Brain microvascular endothelial cell (primary cell): ENCODE measurements around the gene UBE3B.
"Not testable (repeated sequence)": the region's sequence is repeated elsewhere in the genome, so short reads cannot be mapped to it uniquely, and the experiment has no call there.

ENCODE experiments used
- DNase-seq: peaks from one replicate; pipeline ENCODE4 v3.0.0-alpha.2; 2020
- H3K27ac ChIP-seq: fragments of 250-450 bp; sonication (Bioruptor Pico); 2 replicates; pipeline ENCODE4 v1.5.1; 2020; ENCODE audit warnings: mild to moderate bottlenecking, moderate library complexity
- H3K27me3 ChIP-seq: fragments of 250-450 bp; sonication (Bioruptor Pico); replicated peaks from 2 replicates; pipeline ENCODE4 v1.5.1; 2020; ENCODE audit warnings: mild to moderate bottlenecking
- H3K36me3 ChIP-seq: fragments of 250-450 bp; sonication (Bioruptor Pico); replicated peaks from 2 replicates; pipeline ENCODE4 v1.5.1; 2020; ENCODE audit warnings: mild to moderate bottlenecking
- H3K4me3 ChIP-seq: 2 replicates; pipeline ENCODE4 v1.5.1; 2011; ENCODE audit warnings: low read depth, mild to moderate bottlenecking, control low read depth, low read length, moderate library complexity
- CTCF ChIP-seq: IDR thresholded peaks from 2 replicates; pipeline ENCODE4 v1.5.1; 2011; ENCODE audit warnings: low read depth, mild to moderate bottlenecking, moderate library complexity, low read length, control low read depth, inconsistent platforms; ENCODE audit errors: missing control alignments
- in situ Hi-C: cut with HindIII; loops from 2 replicates; pipeline ENCODE4 v1.10.0; 2017; ENCODE audit warnings: low sequenced_read_pairs, low pct_ligation_motif_present

UBE3B gene

GRCh38 chr12:109477185-109477962 lies at the start of gene UBE3B, which contains the start of gene KCTD10:
Gene UBE3B (plus strand): TSS chr12:109477634. CDS start chr12:109483552, 5,918 bp downstream.
Gene KCTD10 (minus strand): TSS chr12:109477300. CDS start chr12:109477262, 38 bp downstream.
- peak within 1 kb of the TSS; percentile 93 for H3K4me3 ChIP-seq
- H3K27me3 ChIP-seq = no peaks in the 10 kb centered on the region
- in situ Hi-C loops = no loop called here
- H3K36me3 ChIP-seq = peaks cover 4% of the 10 kb centered on the region
- DNase-seq = peak; percentile 78
- no peak for TF ChIP-seq CTCF
- peak within 1 kb of the TSS; percentile 100 for H3K27ac ChIP-seq

GRCh38 chr12:109428037-109428629 lies 49.3 kb upstream of the UBE3B start:
- peak; percentile 100 for TF ChIP-seq CTCF
- peak; percentile 68 for DNase-seq
- no peak overlapping the region for H3K27ac ChIP-seq
- in situ Hi-C loops = no loop called here
- H3K27me3 ChIP-seq = no peaks in the 10 kb centered on the region
- no peaks in the 10 kb centered on the region for H3K36me3 ChIP-seq
- H3K4me3 ChIP-seq = no peak overlapping the region

GRCh38 chr12:109428804-109429203 lies 48.6 kb upstream of the UBE3B start:
- H3K27me3 ChIP-seq, H3K27ac ChIP-seq, in situ Hi-C loops, DNase-seq, H3K36me3 ChIP-seq, H3K4me3 ChIP-seq: not testable (repeated sequence)

GRCh38 chr12:109430244-109430643 lies 47.2 kb upstream of the UBE3B start:
- no peak overlapping the region for H3K27ac ChIP-seq
- no peak overlapping the region for H3K4me3 ChIP-seq
- DNase-seq = no peak
- H3K27me3 ChIP-seq = no peaks in the 10 kb centered on the region
- TF ChIP-seq CTCF = no peak
- no peaks in the 10 kb centered on the region for H3K36me3 ChIP-seq
- in situ Hi-C loops = no loop called here

GRCh38 chr12:109432431-109432830 lies 45.0 kb upstream of the UBE3B start:
- Histone ChIP-seq H3K27ac (no peak overlapping the region), H3K36me3 (no peaks in the 10 kb centered on the region), H3K4me3 (no peak overlapping the region), H3K27me3 (no peaks in the 10 kb centered on the region)
- in situ Hi-C loops = no loop called here
- no peak for DNase-seq
- TF ChIP-seq CTCF = no peak

GRCh38 chr12:109432842-109433304 lies 44.6 kb upstream of the UBE3B start:
- no peaks in the 10 kb centered on the region for H3K36me3 ChIP-seq
- H3K4me3 ChIP-seq = no peak overlapping the region
- peak; percentile 99 for TF ChIP-seq CTCF
- no peaks in the 10 kb centered on the region for H3K27me3 ChIP-seq
- peak; percentile 74 for DNase-seq
- in situ Hi-C loops = no loop called here
- no peak overlapping the region for H3K27ac ChIP-seq
